NCI-H2196 (cell line): ENCODE measurements around the gene AGAP3.

ENCODE experiments used
- DNase-seq: peaks from one replicate; lab custom pipeline; 2025; ENCODE audit not compliant: unreplicated experiment; lab: John Stamatoyannopoulos, UW

AGAP3 gene

DNA sequence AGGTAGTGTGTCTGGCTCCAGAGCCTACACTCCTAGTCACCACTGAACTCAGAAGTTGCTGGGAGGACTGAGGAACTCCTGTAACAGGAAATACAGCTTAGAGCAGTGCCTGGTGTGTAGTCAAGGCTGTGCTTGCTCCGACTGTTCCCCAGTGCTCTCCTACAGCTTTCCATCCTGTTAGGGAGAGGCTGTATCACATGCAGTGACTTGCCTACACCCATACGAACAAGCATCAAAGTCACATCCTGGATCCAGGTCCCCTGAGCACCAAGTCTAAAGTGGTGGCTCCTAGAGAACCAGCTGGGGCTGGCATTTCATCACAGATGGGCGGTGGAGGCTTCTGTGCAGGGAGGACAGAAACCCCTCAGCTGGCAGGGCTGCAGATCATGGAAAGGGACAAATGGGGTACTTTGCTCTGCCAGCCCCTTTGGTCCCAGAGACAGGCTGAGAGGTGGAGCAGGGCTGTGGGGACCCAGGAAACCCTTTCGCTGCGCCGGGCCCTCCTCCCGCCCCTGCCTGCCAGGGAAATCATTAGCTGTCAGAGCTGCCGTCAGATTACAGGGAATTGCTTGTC is 93.1 kb downstream of the AGAP3 start:
- no peak for DNase-seq

DNA sequence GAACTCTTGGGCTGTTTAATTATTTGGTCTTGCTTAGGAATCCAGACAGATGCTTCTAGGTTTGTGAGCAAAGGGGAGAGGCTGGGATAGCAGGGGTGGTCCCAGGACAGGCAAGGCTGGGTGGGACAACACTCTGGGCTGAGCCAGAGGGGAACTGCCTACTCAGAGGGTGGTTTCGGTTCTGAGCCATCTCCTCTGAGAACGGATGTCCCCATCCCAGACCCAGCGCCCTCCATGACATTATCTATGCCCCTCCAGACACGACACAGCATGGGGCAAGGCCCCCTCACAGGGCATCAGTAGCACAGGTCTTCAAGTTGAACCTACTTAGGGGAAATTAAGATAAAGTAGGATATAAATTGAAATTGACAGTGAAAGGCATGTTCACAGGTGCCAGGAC is 93.7 kb downstream of the AGAP3 start:
- no peak for DNase-seq

DNA sequence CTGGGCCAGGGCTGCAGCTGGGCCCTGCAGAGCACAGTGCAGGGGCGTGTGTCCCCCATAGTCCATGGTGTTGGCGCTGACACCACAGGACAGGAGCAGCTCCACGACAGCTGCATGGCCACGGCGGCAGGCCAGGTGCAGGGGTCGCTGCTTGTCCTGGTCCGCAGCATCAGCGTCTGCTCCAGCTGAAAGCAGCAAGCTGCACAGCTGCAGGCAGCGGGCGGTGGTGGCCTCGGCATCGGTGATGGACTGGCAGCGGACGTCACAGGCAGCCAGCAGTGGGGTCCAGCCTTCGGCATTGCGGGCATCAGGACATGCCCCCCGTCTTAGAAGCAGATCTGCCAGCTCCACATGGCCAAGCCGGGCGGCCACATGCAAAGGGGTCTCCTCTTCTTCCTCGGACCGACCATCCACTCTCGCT is 94.7 kb downstream of the AGAP3 start:
- DNase-seq, result no peak

DNA sequence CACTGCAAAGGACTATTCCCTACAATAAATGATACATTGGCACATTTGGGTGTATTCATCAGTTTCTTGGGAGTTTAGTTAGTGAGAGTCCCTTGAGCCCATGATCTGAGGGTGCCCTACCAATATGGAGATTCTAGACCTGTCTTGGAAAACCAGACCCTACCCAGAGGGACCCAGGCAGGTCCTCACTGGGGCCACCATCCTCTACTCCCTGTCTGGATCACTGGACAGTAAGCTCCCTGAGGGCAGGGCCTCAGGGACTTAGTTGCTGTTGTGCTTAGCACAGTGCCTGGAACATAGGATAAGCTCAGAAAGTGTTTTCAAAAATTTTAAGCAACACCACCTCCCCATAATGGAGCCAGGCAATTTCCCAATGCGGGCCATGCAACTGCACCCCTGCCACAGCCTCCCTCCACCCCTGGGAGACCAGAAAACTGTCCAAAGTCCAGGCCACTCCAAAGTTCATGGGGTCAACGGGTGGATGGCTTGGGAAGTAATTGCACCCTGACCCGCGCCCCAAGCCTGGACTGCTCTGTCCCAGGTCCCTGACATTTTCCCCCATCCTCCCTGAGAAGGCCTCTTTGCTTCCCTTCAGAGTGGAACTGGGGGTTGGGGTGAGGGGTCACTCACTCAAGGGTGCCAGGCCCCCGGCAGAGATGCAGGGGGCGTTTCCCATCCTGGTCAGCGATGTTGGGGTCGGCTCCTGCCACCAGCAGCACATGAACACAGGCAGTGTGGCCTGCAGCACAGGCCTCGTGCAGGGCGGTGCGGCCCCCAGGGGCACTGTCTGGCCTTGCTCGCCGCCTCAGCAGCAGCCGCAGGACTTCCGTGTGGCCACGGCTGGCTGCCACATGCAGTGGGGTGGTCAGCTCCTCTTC is 99.7 kb downstream of the AGAP3 start:
- no peak for DNase-seq

DNA sequence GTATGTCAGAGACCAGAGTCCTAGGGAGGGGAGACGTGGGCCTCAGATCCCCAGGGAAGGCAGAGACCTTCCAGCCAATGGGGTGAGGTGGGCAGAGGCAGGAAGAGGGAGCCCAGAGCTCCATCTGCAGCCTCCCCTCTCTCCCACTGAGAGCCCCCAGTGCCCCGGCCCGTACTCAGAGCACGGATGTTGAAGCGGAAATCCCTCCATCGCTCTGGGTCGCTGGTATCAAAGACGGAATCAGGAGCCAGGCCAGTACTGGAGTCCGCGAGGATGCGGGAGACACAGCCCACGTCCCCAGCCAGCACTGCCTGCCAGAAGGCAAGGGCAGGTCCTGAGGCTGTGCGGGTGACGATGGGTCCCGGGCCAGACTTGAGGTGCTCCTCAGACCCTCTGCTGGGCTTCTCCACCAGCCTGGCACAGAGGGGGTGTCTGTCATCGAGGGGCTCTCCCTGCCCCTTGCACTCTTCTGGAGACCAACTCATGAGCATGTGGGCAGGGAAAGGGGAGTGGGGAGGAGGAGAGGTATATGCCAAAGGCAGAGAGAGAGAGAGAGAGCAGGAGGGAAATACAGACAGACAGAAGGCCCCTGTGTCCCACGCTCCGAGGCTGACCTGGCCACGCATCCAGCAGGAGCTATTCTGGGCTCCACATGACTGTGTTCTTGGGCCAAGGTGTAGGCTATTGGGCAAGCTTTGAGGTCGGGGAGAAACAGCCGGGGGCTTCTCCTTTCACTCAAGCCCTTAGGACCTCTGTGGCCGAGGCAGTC is 100.5 kb downstream of the AGAP3 start, which contains the start of gene ASB10:
ASB10 (minus strand) TSS at position 611 of the 769 bp plus-strand sequence; CDS start at position 491, 120 bp downstream.
- no peak for DNase-seq

DNA sequence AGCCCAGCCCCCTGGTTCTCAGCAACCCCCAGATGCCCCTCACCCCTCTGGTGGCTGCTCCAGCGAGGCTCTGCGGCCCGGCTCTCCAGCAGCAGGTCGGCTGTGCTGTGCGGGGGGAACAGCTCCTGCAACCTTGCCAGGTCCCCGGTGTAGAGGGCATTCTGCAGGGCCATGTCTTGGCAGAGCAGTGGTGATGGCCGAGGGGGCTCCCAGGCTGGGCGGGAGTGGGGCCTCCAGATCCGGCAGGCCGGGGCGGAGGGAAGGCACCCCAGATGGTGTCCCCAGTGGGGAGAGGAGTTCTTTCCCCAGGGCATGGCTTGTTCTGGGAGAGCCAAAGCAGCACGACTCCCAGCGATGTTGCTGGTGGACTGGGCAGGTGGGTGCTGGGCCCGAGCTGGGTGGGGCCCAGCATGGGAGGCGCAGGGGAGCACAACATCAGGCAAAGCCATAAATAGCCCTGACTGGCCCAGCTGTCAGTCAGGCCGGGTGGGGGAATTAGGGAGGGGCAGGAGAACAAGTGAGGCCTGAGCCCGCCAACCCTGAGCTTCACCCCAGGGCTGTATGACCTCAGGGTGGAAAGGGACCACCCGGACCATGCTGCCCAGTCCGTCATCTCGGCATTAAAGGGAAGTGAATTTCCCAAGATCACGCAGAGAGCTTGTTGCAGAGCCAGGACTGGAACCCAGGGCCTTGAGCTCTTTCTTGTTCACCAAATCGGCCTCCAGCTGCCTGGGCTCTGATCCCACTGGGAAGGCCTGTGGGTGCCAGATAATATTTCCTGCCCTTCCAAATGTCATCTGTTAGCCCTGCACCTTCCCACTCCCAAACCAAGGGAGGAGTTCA is 101.4 kb downstream of the AGAP3 start:
- no peak for DNase-seq

DNA sequence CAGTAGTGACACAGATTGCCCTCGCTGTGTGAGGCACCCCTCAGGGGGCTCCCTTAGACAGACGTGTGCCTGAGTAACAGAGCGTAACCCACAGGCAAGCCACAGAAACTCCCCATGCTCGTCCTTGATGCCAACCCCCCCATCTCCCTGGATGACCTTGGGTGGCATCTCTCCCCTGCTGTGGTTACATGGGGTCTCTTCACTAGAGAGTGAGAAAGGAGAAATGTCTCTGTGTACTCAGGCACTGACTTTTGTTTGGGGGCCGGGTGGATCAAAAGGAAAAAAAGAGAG is 101.9 kb downstream of the AGAP3 start:
- no peak for DNase-seq

DNA sequence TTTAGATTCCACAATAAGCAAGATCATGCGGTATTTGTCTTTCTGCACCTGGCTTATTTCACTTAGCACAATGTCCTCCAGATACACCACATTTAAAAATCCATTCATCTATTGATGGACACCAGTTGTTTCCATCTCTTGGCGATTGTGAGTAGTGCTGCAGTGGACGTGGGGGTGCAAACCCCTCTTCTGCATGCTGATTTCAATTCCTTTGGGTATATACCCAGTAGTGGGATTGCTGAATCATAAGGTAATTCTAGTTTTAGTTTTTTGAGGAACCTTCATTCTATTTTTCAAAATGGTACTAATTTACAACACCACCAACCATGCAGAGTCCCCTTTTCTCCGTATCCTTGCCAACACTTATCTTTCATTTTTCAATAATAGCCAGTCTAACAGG is 102.8 kb downstream of the AGAP3 start:
- no peak for DNase-seq

DNA sequence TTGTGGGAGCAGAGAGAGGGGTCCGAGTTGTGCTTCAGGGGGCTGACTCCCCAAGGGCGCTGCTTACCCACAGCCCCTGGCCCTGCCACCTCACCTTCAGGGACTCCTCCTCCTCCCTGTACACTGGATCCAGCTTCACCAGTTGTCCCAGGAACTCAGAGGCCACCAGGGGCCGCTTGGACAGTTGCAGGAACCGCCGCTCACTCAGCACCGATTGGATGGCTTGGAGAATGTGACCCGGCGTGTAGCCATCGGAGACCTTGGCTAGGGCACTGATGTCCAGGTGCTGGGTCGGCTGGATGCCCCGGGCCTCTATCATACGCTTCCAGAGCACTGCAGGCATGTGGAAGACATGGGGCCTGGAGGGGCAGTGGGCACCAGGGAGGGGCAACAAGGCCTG is 105.3 kb downstream of the AGAP3 start:
- no peak for DNase-seq

DNA sequence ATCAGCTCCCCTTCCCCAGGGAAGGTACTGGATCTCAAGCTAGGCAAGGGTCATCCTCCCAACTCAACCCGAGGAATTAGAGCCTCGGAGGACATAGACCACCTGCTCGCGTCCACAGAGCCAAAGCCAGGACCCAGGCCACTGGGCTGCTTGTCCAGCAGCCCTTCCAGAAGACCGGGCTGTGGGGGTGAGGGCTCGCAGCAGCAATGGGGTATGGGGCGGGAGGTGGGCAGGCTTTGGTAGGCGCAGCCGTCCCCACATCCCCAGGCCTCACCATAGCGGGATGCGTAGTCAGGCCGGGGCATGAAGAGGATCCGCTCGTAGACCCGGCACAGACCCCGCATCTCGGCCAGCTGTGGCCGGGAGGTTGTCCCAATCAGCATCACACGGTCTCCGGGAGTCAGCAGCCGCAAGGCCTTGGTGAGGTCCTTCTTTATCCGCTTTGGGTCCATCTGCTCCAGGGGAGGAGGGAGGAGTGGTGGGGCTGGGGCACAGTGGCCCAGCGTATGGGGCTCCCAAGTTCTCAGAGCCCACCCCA is 105.8 kb downstream of the AGAP3 start:
- DNase-seq, result no peak

DNA sequence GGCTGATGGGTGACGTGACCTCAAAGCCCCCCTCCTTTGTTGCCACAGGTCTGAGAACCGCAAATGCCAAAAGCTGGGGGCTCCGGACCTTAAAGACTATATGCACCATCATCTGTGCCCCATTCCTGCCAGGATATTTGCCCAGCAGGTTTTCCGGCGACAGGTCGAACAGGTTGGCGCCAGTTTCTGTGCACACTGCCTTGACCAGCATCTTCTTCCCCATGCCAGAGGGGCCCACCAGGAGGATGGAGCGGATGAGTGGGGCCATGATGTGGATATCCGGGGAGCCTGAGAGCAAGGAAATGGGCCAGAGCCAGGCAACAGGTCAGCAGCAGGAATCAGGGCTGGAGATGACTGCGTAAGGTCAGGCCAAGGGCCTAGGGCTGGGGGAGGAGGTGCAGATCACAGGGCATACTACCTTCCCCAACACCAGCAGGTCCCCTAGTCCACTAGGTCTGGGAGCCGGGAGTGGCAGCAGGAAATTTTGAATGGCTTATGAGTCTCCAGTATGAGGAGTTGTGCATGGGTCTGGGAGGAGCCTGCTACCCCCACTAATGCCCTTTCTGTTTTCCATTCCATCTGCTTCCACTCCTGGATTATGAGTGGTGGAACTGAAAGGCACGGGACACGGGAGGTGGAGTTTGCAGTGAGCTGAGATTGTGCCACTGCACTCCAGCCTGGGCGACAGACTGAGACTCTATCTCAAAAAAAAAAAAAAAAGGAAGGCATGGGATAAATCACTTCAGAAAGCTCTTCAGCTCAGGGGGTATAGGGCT is 107.1 kb downstream of the AGAP3 start:
- DNase-seq, result no peak
